ENCODE data around the gene AURKAIP1. TPM values are rescaled to one million over a fixed set of nuclear protein-coding genes. Genes with fewer than 3 reads are reported as not detected.
A peak's percentile ranks its signal among the peaks of the same experiment; 100 is the strongest.

The AURKAIP1 gene
- total RNA-seq, 5 donors from 2014 or later (not counting 1 experiment from before 2014, with no cell fraction given): 58.8 to 91.7 (median 86.0) TPM

GRCh38 chr1:1398677-1399186, 23.7 kb upstream of the AURKAIP1 start:
- Mint-ChIP-seq H3K36me3 (peaks cover 32% of the 10 kb centered on the region), H3K4me1 (peaks cover 44 to 63% (median 51%) of the 10 kb centered on the region in 3 donors), H3K4me3 (peak overlapping the region; percentile 85 to 89 (median 86)), H3K9me3 (no peaks in the 10 kb centered on the region), H3K27me3 (no peaks in the 10 kb centered on the region), H3K27ac (peak overlapping the region; percentile 79 to 87)
- ChIA-PET CTCF (interaction anchor here in 1 of 2 donors (0.7 to 1.2 kb wide), 4 partner anchors 9 to 27 kb away, joined by 3 to 8 read pairs (median 6); partner anchors contain the start of gene AURKAIP1), POLR2A (interaction anchor here in 1 of 2 donors (0.5 to 0.7 kb wide), 4 partner anchors 23 to 232 kb away, joined by 3 to 8 read pairs (median 4); partner anchors contain the start of genes AURKAIP1 and UBE2J2)
- H3K27me3 ChIP-seq (replicated peaks in 1 of 2; ENCODE audit: control insufficient read depth in 2 of 2, extremely low read depth in 1 of 2, insufficient read depth in 2 of 2, low read length in 1 of 2): no peaks in the 10 kb centered on the region
- no peaks in the 10 kb centered on the region for H3K9me3 ChIP-seq
- H3K4me1 ChIP-seq (ENCODE audit: control insufficient read depth in 1 of 2, extremely low read depth in 1 of 2, insufficient read depth in 2 of 2, low read length in 2 of 2): peaks cover 22 to 41% of the 10 kb centered on the region in 2 experiments
- H3K4me3 ChIP-seq (ENCODE audit: control insufficient read depth in 1 of 2, extremely low read depth in 1 of 2, low read length in 1 of 2): peak overlapping the region; percentile 82 to 92
- WGBS (ENCODE audit: insufficient coverage): under 1% methylated on average over 53 of the region's 54 CpGs
- peak overlapping the region; percentile 32 for H3K27ac ChIP-seq (ENCODE audit: low read length)
- peaks cover 24 to 58% of the 10 kb centered on the region in 2 donors for H3K36me3 ChIP-seq (ENCODE audit: control insufficient read depth in 2 of 2, extremely low read depth in 1 of 2, insufficient read depth in 1 of 2, low read length in 1 of 2)
- DNase-seq (peak in 2 of 35 experiments; percentile 8 to 33), ATAC-seq (replicated peaks in 1 of 4) (peak; percentile 4 to 7 (median 6))

DNA sequence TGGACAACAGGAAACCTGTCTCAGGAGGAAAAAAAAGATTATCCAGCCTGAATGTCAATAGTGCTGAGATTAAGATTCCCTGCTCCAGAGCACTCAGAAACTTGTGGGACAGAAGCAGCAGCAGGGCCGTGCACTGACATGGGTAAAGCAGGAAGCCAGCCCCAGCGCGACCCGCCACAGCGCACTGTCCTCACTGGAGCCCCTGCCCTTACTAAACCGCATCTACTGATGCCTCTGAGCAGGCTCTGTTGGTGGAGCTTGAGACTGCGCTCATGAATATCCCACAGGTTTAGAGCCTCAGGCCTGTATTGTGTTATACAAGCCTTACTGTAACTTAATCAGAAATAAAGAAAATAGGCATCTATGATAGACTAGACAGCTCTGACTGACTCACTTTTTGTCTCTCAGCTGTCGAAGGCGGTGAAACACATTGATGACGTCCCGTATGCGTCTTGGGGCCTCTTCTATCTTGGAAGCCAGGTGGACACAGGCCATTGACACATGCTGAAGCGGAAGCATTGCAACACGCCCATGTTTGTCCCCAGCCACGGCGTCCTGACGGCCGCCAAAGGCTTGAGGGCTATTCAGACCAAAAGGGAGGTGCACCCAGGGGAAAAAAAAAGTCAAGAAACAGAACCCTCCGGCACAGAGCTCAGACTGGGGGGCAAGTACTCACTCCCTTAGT, 23.0 kb upstream of the AURKAIP1 start:
- no peak for ATAC-seq (replicated peaks in 1 of 4)
- H3K27ac ChIP-seq (ENCODE audit: low read length): peak overlapping the region; percentile 18
- H3K4me1 ChIP-seq (ENCODE audit: control insufficient read depth in 1 of 2, extremely low read depth in 1 of 2, insufficient read depth in 2 of 2, low read length in 2 of 2): peaks cover 22 to 45% of the 10 kb centered on the region in 2 experiments
- H3K27ac Mint-ChIP-seq: peak overlapping the region; percentile 79 to 87
- DNase-seq: no peak
- H3K4me3 ChIP-seq (ENCODE audit: control insufficient read depth in 1 of 2, extremely low read depth in 1 of 2, low read length in 1 of 2): peak overlapping the region; percentile 82 to 92
- CTCF ChIA-PET: interaction anchor here in 1 of 2 donors (0.6 kb wide), 1 partner anchor 255 kb away, joined by 3 read pairs; no protein-coding TSS in a partner anchor
- POLR2A ChIA-PET: no interaction called here
- H3K4me1 Mint-ChIP-seq: peaks cover 38 to 60% (median 46%) of the 10 kb centered on the region in 3 donors
- H3K4me3 Mint-ChIP-seq: peak overlapping the region; percentile 85 to 88 (median 86)
- peaks cover 29 to 62% of the 10 kb centered on the region in 2 donors for H3K36me3 ChIP-seq (ENCODE audit: control insufficient read depth in 2 of 2, extremely low read depth in 1 of 2, insufficient read depth in 1 of 2, low read length in 1 of 2)
- no peaks in the 10 kb centered on the region for H3K27me3 Mint-ChIP-seq
- no peaks in the 10 kb centered on the region for H3K9me3 Mint-ChIP-seq
- no peaks in the 10 kb centered on the region for H3K27me3 ChIP-seq (replicated peaks in 1 of 2; ENCODE audit: control insufficient read depth in 2 of 2, extremely low read depth in 1 of 2, insufficient read depth in 2 of 2, low read length in 1 of 2)
- no peaks in the 10 kb centered on the region for H3K9me3 ChIP-seq
- WGBS (ENCODE audit: insufficient coverage): 50% methylated on average over 11 of the region's 19 CpGs
- H3K36me3 Mint-ChIP-seq: peaks cover 34% of the 10 kb centered on the region

DNA sequence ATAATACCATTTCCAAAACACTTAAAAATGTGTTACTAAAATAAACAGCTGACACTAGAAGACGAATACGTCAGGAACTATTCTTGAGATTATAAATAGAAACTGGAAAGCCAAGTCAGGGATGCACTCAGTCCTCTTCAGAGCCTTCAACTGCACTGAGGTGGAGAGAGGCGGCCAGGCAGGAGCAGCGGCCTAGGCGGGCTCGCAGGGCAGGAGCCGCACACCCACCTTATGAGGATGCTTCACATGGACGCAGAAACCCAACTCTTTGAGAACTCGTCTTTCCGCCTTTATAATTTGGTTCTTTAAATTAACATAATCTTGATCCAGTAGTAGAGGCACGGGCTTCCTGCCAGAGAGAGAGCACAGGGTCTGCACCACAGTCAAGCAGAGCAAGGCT, 20.2 kb upstream of the AURKAIP1 start:
- Histone ChIP-seq H3K4me1 (ENCODE audit: control insufficient read depth in 1 of 2, extremely low read depth in 1 of 2, insufficient read depth in 2 of 2, low read length in 2 of 2) (peaks cover 16 to 30% of the 10 kb centered on the region in 2 experiments), H3K36me3 (ENCODE audit: control insufficient read depth in 2 of 2, extremely low read depth in 1 of 2, insufficient read depth in 1 of 2, low read length in 1 of 2) (peaks cover 32 to 66% of the 10 kb centered on the region in 2 donors), H3K4me3 (ENCODE audit: control insufficient read depth in 1 of 2, extremely low read depth in 1 of 2, low read length in 1 of 2) (no peak overlapping the region), H3K9me3 (no peaks in the 10 kb centered on the region), H3K27me3 (replicated peaks in 1 of 2; ENCODE audit: control insufficient read depth in 2 of 2, extremely low read depth in 1 of 2, insufficient read depth in 2 of 2, low read length in 1 of 2) (no peaks in the 10 kb centered on the region), H3K27ac (ENCODE audit: low read length) (no peak overlapping the region)
- Mint-ChIP-seq H3K9me3 (no peaks in the 10 kb centered on the region), H3K4me1 (peaks cover 30 to 41% (median 34%) of the 10 kb centered on the region in 3 donors), H3K27ac (no peak overlapping the region), H3K36me3 (peaks cover 43% of the 10 kb centered on the region), H3K4me3 (peak overlapping the region in 2 of 3 donors; percentile 15 to 43), H3K27me3 (no peaks in the 10 kb centered on the region)
- ChIA-PET CTCF (no interaction called here), POLR2A (interaction anchor here in 1 of 2 donors (0.6 kb wide), 1 partner anchor 17 kb away, joined by 5 read pairs; no protein-coding TSS in a partner anchor)
- no peak for DNase-seq
- WGBS (ENCODE audit: insufficient coverage): 86% methylated on average over 1 of the region's 11 CpGs
- no peak for ATAC-seq (replicated peaks in 1 of 4)

- no peak overlapping the region for H3K4me3 ChIP-seq (ENCODE audit: control insufficient read depth in 1 of 2, extremely low read depth in 1 of 2, low read length in 1 of 2)
- ATAC-seq (replicated peaks in 1 of 4) (no peak), DNase-seq (no peak)
- Mint-ChIP-seq H3K27me3 (no peaks in the 10 kb centered on the region), H3K4me1 (peaks cover 22 to 33% (median 29%) of the 10 kb centered on the region in 3 donors), H3K4me3 (no peak overlapping the region), H3K27ac (no peak overlapping the region), H3K36me3 (peaks cover 50% of the 10 kb centered on the region), H3K9me3 (no peaks in the 10 kb centered on the region)
- H3K27ac ChIP-seq (ENCODE audit: low read length): no peak overlapping the region
- 100% methylated on average over 4 of the region's 7 CpGs for WGBS (ENCODE audit: insufficient coverage)
- ChIA-PET CTCF (no interaction called here), POLR2A (no interaction called here)
- peaks cover 10 to 23% of the 10 kb centered on the region in 2 experiments for H3K4me1 ChIP-seq (ENCODE audit: control insufficient read depth in 1 of 2, extremely low read depth in 1 of 2, insufficient read depth in 2 of 2, low read length in 2 of 2)
- no peaks in the 10 kb centered on the region for H3K27me3 ChIP-seq (replicated peaks in 1 of 2; ENCODE audit: control insufficient read depth in 2 of 2, extremely low read depth in 1 of 2, insufficient read depth in 2 of 2, low read length in 1 of 2)
- H3K9me3 ChIP-seq: no peaks in the 10 kb centered on the region
- peaks cover 35 to 77% of the 10 kb centered on the region in 2 donors for H3K36me3 ChIP-seq (ENCODE audit: control insufficient read depth in 2 of 2, extremely low read depth in 1 of 2, insufficient read depth in 1 of 2, low read length in 1 of 2)
These were observed 19.1 kb upstream of the AURKAIP1 start for GRCh38 chr1:1394116-1394515.

- WGBS (ENCODE audit: insufficient coverage): 94% methylated on average over 10 of the region's 11 CpGs
- Histone ChIP-seq H3K4me1 (ENCODE audit: control insufficient read depth in 1 of 2, extremely low read depth in 1 of 2, insufficient read depth in 2 of 2, low read length in 2 of 2) (peaks cover 9 to 21% of the 10 kb centered on the region in 2 experiments), H3K27me3 (replicated peaks in 1 of 2; ENCODE audit: control insufficient read depth in 2 of 2, extremely low read depth in 1 of 2, insufficient read depth in 2 of 2, low read length in 1 of 2) (no peaks in the 10 kb centered on the region), H3K4me3 (ENCODE audit: control insufficient read depth in 1 of 2, extremely low read depth in 1 of 2, low read length in 1 of 2) (no peak overlapping the region), H3K36me3 (ENCODE audit: control insufficient read depth in 2 of 2, extremely low read depth in 1 of 2, insufficient read depth in 1 of 2, low read length in 1 of 2) (peaks cover 35 to 81% of the 10 kb centered on the region in 2 donors), H3K9me3 (no peaks in the 10 kb centered on the region), H3K27ac (ENCODE audit: low read length) (no peak overlapping the region)
- ChIA-PET CTCF (interaction anchor here in 1 of 2 donors (0.6 kb wide), 1 partner anchor 117 kb away, joined by 3 read pairs; no protein-coding TSS in a partner anchor), POLR2A (no interaction called here)
- ATAC-seq (replicated peaks in 1 of 4) (no peak), DNase-seq (no peak)
- H3K9me3 Mint-ChIP-seq: no peaks in the 10 kb centered on the region
- peaks cover 22 to 33% (median 29%) of the 10 kb centered on the region in 3 donors for H3K4me1 Mint-ChIP-seq
- H3K36me3 Mint-ChIP-seq: peaks cover 50% of the 10 kb centered on the region
- peak overlapping the region in 1 of 2 donors; percentile 4 for H3K27ac Mint-ChIP-seq
- H3K27me3 Mint-ChIP-seq: no peaks in the 10 kb centered on the region
- H3K4me3 Mint-ChIP-seq: no peak overlapping the region
These were observed 18.4 kb upstream of the AURKAIP1 start for GRCh38 chr1:1393428-1393827.

DNA sequence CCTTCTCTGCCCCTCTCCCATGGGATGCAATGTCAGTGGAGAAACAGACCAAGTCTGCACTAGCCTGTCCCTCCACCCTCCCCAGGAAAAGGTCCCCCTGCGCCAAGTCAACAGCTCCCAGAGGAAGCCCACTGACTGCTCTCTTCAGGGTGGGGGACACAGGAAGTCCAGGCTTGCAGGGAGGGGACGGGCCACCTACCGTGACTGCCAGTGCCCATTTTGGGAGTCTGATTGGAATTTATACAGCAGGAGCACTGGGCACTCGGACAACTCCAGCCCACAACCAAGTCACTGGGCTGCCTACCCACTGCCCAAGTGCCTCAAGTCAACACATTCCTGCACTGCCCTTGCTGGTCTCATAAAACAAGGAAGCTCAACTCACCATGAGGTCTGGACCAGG, 18.0 kb upstream of the AURKAIP1 start:
- POLR2A ChIA-PET: no interaction called here
- no peaks in the 10 kb centered on the region for H3K27me3 Mint-ChIP-seq
- no peak overlapping the region for H3K27ac Mint-ChIP-seq
- H3K27me3 ChIP-seq (replicated peaks in 1 of 2; ENCODE audit: control insufficient read depth in 2 of 2, extremely low read depth in 1 of 2, insufficient read depth in 2 of 2, low read length in 1 of 2): no peaks in the 10 kb centered on the region
- H3K9me3 ChIP-seq: no peaks in the 10 kb centered on the region
- H3K4me3 ChIP-seq (ENCODE audit: control insufficient read depth in 1 of 2, extremely low read depth in 1 of 2, low read length in 1 of 2): no peak overlapping the region
- whole genome bisulfite sequencing (ENCODE audit: insufficient coverage): 91% methylated on average over 4 of the region's 4 CpGs
- peaks cover 19 to 29% (median 25%) of the 10 kb centered on the region in 3 donors for H3K4me1 Mint-ChIP-seq
- CTCF ChIA-PET: interaction anchor here in 1 of 2 donors (0.6 kb wide), 1 partner anchor 117 kb away, joined by 3 read pairs; no protein-coding TSS in a partner anchor
- no peak overlapping the region for H3K4me3 Mint-ChIP-seq
- H3K9me3 Mint-ChIP-seq: no peaks in the 10 kb centered on the region
- H3K4me1 ChIP-seq (ENCODE audit: control insufficient read depth in 1 of 2, extremely low read depth in 1 of 2, insufficient read depth in 2 of 2, low read length in 2 of 2): peaks cover 5 to 17% of the 10 kb centered on the region in 2 experiments
- peaks cover 37 to 85% of the 10 kb centered on the region in 2 donors for H3K36me3 ChIP-seq (ENCODE audit: control insufficient read depth in 2 of 2, extremely low read depth in 1 of 2, insufficient read depth in 1 of 2, low read length in 1 of 2)
- DNase-seq: no peak
- ATAC-seq (replicated peaks in 1 of 4): no peak
- H3K36me3 Mint-ChIP-seq: peaks cover 53% of the 10 kb centered on the region
- H3K27ac ChIP-seq (ENCODE audit: low read length): no peak overlapping the region
